Fibroblast of mammary gland (primary cell): ENCODE results near the gene MEF2B.
"Not testable (repeated sequence)": the region's sequence is repeated elsewhere in the genome, so short reads cannot be mapped to it uniquely, and the experiment has no call there.

Experiments used
- DNase-seq: peaks from one replicate; pipeline ENCODE4 v3.0.0-alpha.2; 2010; ENCODE audit warnings: low read depth
- H3K4me3 ChIP-seq: 2 replicates; pipeline ENCODE4 v1.5.1; 2011; ENCODE audit warnings: low read depth, mild to moderate bottlenecking, low read length, moderate library complexity; ENCODE audit not compliant: control insufficient read depth
- TF ChIP-seq, protein P1 (sequence below): conservative IDR thresholded peaks from 2 replicates; pipeline ENCODE4 v1.5.1; 2011; ENCODE audit warnings: low read depth, low read length, inconsistent platforms; ENCODE audit not compliant: control insufficient read depth, insufficient read depth

Gene MEF2B

DNA sequence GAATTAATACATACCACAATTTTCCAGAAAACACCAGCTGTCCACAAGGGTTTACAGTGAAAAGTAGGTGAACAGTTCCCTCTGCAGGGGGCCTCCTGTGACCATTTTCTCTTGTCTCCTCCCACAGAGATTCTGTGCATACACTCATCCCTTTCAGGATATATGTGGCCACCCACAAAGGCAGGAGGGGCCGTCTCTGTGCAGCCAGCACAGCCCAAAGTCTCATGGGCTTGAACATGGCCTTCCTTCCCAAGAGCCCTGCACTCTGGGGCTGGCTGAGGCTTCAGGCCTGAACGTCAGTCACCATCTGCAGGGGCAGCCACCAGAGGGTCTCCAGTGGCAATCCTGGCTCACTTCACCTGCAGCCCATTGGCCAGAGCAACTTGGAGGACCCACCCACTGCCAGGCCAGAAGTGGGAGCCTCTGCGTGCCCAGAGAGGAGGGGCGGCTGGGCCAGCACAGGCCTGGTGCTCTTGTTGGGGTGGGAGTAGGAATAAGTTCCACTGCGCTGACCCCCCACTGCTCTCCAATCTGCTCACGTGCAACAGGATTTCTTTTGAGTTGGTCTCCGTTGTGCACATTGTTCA lies 56.9 kb downstream of the MEF2B start:
- TF ChIP-seq, protein P1, sequence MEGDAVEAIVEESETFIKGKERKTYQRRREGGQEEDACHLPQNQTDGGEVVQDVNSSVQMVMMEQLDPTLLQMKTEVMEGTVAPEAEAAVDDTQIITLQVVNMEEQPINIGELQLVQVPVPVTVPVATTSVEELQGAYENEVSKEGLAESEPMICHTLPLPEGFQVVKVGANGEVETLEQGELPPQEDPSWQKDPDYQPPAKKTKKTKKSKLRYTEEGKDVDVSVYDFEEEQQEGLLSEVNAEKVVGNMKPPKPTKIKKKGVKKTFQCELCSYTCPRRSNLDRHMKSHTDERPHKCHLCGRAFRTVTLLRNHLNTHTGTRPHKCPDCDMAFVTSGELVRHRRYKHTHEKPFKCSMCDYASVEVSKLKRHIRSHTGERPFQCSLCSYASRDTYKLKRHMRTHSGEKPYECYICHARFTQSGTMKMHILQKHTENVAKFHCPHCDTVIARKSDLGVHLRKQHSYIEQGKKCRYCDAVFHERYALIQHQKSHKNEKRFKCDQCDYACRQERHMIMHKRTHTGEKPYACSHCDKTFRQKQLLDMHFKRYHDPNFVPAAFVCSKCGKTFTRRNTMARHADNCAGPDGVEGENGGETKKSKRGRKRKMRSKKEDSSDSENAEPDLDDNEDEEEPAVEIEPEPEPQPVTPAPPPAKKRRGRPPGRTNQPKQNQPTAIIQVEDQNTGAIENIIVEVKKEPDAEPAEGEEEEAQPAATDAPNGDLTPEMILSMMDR, result no peak
- H3K4me3 ChIP-seq, result no peak overlapping the region
- DNase-seq, result peak; percentile 62

DNA sequence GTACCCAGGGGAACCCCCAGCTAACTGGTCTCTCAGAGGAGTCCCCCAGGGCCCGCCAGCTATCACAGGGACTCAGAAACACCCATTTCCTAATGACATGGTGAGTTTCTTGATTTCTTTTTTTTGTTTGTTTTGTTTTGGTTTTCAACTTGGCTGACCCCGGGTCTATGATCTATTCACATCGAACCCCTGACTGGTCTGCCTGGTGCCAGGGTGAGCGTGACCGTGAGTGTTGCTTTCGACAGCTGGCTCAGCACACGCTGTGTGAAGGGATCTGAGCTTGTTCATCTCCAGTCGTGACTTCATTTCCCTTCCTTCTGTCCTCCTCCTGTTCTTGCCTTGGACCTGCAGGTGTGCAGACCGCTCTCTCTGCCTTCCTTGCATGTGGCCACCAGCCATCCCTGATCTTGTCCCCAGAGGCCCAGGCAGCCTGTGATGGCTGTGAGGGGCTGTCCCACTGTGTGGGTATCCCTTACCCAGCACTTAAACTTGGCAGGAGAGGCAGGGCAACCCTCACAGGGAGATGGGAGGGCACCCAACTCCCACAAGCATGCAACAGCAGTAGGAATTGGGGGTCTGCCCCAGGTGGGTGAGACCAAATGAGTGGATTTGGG lies 58.0 kb downstream of the MEF2B start:
- DNase-seq, result no peak
- TF ChIP-seq, protein P1, result no peak
- H3K4me3 ChIP-seq, result no peak overlapping the region

DNA sequence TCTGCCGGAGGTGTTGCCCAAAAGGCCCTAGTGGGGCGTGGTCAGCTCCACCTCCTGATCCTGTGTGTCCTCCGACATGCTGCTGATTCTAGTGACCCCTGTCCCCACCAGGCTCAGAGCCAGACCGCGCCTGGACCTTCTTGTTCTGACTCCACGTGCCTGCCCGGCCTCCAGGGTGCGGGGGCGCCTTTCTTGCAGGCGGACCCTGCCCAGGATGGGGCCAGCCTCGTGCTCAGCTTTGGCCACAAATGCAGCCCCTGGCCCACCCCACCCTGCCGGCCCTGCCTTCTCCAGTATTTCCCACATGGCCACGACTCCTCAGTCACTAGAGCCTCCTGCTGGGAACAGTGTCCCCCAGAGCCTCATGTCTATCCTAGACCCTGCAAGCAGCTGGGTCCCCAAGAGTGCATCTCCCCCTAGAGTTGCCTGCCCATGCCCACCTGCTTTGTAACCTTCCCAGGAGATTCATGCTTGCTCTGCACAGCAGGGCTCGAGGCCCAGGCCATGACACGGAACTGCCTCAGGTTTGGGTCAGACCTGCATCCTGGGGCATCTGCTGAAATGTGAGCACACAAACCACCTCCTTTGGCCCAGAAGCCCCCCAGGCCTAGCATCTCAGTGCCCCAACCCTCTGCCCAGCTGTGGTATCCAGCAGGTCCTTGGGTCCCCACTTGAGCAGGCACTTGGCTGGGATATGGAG lies 58.8 kb downstream of the MEF2B start:
- TF ChIP-seq, protein P1, result no peak
- no peak overlapping the region for H3K4me3 ChIP-seq
- DNase-seq, result no peak

DNA sequence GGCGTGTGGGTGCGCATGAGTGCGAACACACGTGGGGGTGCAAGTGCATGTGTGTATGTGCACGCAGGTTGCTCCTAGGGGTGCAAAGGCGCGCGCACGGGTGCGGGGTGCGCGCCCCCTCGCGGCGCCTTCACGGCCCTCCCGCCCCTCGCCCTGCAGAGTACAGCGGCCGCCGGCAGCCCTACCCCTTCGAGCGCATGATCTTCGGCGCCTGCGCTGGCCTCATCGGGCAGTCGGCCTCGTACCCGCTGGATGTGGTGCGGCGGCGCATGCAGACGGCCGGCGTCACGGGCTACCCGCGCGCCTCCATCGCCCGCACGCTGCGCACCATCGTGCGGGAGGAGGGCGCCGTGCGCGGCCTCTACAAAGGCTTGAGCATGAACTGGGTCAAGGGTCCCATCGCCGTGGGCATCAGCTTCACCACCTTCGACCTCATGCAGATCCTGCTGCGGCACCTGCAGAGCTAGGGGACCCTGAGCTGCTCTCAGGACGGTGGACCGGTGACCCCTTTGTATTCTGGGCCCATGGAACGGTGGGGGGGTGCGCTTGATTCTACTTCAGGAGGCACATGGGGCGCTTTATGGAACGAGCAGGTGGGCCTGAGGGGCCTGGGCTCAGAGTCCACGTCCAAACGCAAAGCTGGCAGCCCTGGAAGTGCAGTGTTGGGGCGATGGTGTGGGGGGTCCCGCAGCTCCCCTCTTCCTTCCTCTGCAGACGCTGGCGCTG lies 59.5 kb downstream of the MEF2B start:
- TF ChIP-seq, protein P1, result no peak
- no peak for DNase-seq
- H3K4me3 ChIP-seq, result no peak overlapping the region

DNA sequence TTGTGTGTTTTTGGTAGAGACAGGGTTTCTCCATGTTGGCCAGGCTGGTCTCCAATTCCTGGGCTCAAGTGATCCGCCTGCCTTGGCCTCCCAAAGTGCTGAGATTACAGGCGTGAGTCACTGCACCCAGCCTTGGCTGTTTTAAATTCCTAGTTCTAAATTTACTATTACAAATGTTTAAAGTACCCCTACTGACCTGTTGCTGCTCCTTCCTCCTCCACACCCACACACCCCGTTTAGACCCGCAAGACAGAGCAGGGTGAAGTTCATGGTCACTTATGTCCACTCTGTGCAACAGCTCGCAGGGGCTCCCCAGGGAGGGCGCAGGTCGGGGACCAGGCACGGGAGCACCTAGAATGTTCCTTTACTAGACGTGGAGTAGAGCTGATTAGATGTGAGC lies 60.5 kb downstream of the MEF2B start:
- TF ChIP-seq, protein P1, result no peak
- no peak overlapping the region for H3K4me3 ChIP-seq
- DNase-seq, result peak; percentile 12

DNA sequence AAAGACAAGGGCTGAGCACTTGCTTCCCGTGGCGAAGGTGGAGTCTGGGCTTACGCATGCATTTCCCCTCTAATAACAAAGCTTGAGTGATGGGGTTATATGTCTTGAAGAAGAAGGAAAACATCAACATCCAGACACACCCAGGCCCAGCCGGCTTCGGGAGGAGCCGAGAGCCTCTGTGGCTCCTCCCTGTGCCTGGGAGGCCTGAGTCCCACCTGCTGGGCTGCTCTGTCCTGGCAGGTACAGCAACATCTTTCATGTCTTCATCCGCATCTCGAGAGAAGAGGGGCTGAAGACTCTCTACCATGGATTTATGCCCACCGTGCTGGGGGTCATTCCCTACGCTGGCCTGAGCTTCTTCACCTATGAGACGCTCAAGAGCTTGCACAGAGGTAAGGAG lies 62.4 kb downstream of the MEF2B start:
- TF ChIP-seq, protein P1, result no peak
- no peak overlapping the region for H3K4me3 ChIP-seq
- no peak for DNase-seq

DNA sequence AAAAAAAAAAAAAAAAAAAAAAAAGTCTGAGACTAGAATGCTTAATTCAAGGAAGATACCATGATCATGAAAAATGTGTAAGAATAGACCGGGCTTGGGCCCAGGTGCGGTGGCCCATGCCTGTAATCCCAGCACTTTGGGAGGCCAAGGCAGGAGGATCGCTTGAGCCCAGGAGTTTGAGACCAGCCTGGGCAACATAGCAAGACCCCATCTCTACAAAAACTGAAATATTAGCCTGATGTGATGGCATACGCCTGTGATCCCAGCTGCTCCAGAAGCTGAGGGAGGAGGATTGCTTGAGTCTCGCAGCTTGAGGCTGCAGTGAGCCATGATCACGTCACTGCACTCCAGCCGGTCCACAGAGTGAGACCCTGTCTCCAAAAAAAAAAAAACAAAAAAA lies 63.1 kb downstream of the MEF2B start:
- not testable (repeated sequence) for H3K4me3 ChIP-seq

More for the DNA sequence above, 63.1 kb downstream of the MEF2B start:
- DNase-seq, result not testable (repeated sequence)
